ENCODE data around the gene PUM2. TPM values are rescaled to one million over a fixed set of nuclear protein-coding genes. Genes with fewer than 3 reads are reported as not detected.

PUM2 gene
- total and polyA plus RNA-seq, 2 of the 13 experiments (the other 11 are each of a cell fraction or from before 2014, with no cell fraction given) = 69.6 to 69.8 TPM

- ATAC-seq = no peak
- no peaks in the 10 kb centered on the region for H3K27me3 ChIP-seq (ENCODE audit: control insufficient read depth in 1 of 2, insufficient read depth in 2 of 2, low read length in 2 of 2)
- ChIA-PET POLR2A (interaction anchor here (0.7 to 1.7 kb wide), 3 partner anchors 9 to 37 kb away, joined by 4 to 11 read pairs (median 9); partner anchors contain the start of gene SDC1), CTCF (ENCODE audit: low intra/inter-chr PET ratio, low total read pairs) (no interaction called here)
- H3K36me3 ChIP-seq (replicated peaks in 1 of 2; ENCODE audit: control insufficient read depth in 1 of 2, insufficient read depth in 2 of 2, low read length in 2 of 2) = peaks cover 0 to 2% of the 10 kb centered on the region in 2 experiments; a peak in 2 of 5 replicates
- no peaks in the 10 kb centered on the region for H3K9me3 ChIP-seq (ENCODE audit: low read length)
- in situ Hi-C loops (cut with HindIII; ENCODE audit: extremely low pct_ligation_motif_present, low pct_unique_long_range_greater_than_20kb) = no loop called here
- BruUV-seq (replicated peaks) = no TSS peak
- 77% methylated on average over 16 of the region's 22 CpGs for WGBS (ENCODE audit: low lambda C conversion rate)
- H3K27ac ChIP-seq (ENCODE audit: extremely low read length, insufficient read depth, low read length) = peak overlapping the region; percentile 83
- peaks cover 69% of the 10 kb centered on the region for H3K79me2 ChIP-seq (ENCODE audit: insufficient read depth, low read length)
- peaks cover 100% of the 10 kb centered on the region for H3K4me1 ChIP-seq (ENCODE audit: insufficient read depth, low read length)
- peak overlapping the region; percentile 74 for H3K4me2 ChIP-seq (ENCODE audit: low read depth, low read length)
- H4K20me1 ChIP-seq (ENCODE audit: insufficient read depth, low read length) = no peaks in the 10 kb centered on the region
- no peak for FAIRE-seq
- no peak for DNase-seq (ENCODE audit: low spot score)
- H3K9ac ChIP-seq (ENCODE audit: insufficient read depth, low read depth, low read length) = peak overlapping the region; percentile 52
- peak overlapping the region in 1 of 3 experiments; percentile 51; a peak in 1 of 6 replicates for H3K4me3 ChIP-seq (replicated peaks in 1 of 3; ENCODE audit: insufficient read depth in 1 of 3, low read depth in 2 of 3, low read length in 3 of 3)
- intact Hi-C loops (cut with micrococcal nuclease; ENCODE audit: unreplicated experiment) = no loop called here
- H2AFZ ChIP-seq (ENCODE audit: low read length) = no peak overlapping the region
- TF ChIP-seq PRDM4 (CRISPR knock-in tag; IDR thresholded peaks at IDR 0.05; ENCODE audit: borderline replicate concordance) (no peak), ZSCAN22 (CRISPR knock-in tag; IDR thresholded peaks at IDR 0.05) (no peak), MYC (CRISPR knock-in tag; IDR thresholded peaks at IDR 0.05; ENCODE audit: borderline replicate concordance) (peak; percentile 15; the same call in 1 of the 2 replicates), ADNP (CRISPR knock-in tag; IDR thresholded peaks at IDR 0.05) (no peak), PBX2 (CRISPR knock-in tag; IDR thresholded peaks at IDR 0.05) (no peak), CENPBD1 (CRISPR knock-in tag; IDR thresholded peaks at IDR 0.05; ENCODE audit: borderline replicate concordance, low read depth) (no peak), DZIP1 (CRISPR knock-in tag; IDR thresholded peaks at IDR 0.05) (no peak), ZNF136 (CRISPR knock-in tag; IDR thresholded peaks at IDR 0.05; ENCODE audit: low read depth) (no peak), GRHL1 (CRISPR knock-in tag; conservative IDR thresholded peaks at IDR 0.05) (no peak), JUND (CRISPR knock-in tag; IDR thresholded peaks at IDR 0.05) (no peak), DR1 (CRISPR knock-in tag; IDR thresholded peaks at IDR 0.05) (no peak), HNRNPH1 (optimal IDR thresholded peaks at IDR 0.05; ENCODE audit: low read depth, low read length) (no peak), MXD3 (CRISPR knock-in tag; IDR thresholded peaks at IDR 0.05) (0 out of 2 replicates have a peak, but pooled peaks have one; percentile 1)
Observed at GRCh38 chr2:20216130-20217025, 134.3 kb downstream of the PUM2 start.
